LNCAP (cell line): ENCODE data around the gene FBLN1.

ENCODE experiments used
- TF ChIP-seq, protein P1 (sequence below): fragments of 450-650 bp; IDR thresholded peaks from 2 replicates; pipeline ENCODE4 v1.5.1; 2017; ENCODE audit warnings: mild to moderate bottlenecking

FBLN1 gene

DNA sequence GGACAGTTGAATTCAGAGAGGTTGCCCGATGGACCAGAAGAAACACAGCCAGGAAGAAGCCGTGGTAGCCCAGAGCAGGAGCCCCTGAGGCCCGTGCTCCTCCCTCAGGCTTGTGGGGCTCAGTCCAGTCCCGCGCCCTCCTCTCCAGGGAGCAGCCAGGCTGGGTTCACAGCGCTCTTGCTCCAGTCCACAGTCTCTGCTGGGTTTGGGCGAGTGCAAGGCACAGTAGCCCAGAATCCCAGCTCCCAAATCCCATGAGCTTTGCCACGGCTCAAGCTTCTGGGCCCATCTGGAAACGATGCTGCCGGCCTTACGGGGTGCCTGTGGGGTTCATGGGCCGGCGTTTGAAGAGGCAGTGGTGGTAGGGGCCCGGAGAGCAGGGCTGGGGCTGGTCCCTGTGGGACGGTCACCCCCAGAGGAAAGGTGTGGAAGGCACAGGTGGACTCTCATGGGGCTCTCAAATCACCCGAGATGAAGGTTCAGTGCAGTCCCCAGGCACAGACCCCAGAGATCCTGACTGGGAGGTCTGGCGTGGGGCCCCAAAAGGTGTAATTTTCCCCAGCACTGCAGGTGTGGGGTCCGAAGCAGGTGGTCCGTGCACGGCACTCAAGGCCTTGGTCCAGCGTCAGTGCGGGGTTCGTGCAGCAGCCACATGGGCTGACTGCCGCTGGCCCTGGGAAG is 138.4 kb downstream of the FBLN1 start:
- TF ChIP-seq, protein P1, sequence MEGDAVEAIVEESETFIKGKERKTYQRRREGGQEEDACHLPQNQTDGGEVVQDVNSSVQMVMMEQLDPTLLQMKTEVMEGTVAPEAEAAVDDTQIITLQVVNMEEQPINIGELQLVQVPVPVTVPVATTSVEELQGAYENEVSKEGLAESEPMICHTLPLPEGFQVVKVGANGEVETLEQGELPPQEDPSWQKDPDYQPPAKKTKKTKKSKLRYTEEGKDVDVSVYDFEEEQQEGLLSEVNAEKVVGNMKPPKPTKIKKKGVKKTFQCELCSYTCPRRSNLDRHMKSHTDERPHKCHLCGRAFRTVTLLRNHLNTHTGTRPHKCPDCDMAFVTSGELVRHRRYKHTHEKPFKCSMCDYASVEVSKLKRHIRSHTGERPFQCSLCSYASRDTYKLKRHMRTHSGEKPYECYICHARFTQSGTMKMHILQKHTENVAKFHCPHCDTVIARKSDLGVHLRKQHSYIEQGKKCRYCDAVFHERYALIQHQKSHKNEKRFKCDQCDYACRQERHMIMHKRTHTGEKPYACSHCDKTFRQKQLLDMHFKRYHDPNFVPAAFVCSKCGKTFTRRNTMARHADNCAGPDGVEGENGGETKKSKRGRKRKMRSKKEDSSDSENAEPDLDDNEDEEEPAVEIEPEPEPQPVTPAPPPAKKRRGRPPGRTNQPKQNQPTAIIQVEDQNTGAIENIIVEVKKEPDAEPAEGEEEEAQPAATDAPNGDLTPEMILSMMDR = no peak

DNA sequence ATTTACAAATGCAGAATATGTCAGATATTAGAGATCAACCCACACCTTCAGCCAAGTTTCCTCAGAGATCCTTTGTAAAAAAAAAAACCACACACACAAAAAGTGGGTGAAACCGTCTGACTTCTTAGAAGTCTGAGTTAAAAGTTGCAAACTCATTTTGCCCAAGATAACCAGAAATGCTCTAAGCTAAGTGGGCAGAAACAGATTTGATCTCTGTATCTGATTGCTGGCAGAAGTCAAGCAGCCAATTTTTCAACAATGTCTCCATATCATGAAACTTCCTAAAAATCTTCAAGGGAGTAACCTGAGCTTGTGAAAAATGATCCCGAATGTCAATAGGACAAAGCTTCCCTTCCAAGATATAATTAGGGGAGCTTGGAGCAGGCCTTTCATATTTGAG is 140.3 kb downstream of the FBLN1 start:
- TF ChIP-seq, protein P1 = no peak

DNA sequence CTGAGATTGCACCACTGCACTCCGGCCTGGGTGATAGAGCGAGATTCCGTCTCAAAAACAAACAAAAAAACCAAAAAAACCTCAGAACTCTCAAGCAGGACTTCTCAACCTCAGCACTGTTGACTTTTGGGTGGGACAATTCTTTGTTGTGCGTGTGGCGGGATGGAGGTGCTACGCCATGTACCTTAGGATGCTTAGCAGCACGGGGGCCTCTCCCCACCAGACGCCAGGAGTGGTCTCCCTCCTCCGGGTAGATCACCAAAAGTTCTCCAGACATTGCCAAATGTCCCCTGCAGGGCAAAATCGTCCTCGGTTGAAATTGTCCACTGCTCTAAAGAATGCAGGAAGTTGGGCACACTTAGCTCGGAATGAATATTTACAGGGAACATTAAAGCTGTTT is 142.0 kb downstream of the FBLN1 start:
- TF ChIP-seq, protein P1 = no peak

DNA sequence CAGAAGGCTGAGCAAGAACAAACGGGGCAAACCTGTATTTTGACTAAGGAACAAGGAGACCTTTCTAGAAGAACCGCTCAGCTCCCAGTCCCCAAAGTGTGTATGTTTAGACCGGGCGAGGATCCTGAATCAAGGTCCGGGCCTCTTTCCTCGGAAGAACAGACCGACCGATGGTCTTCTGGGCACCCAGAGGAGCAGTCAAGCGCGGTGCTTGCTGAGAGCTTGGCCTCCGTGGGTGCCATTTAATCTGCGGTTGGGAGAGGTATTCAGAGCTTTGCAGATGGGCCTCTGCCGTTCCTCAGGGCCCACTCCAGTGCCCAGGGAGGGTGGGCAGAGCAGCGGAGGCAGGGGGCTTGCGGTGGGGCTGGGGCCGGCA is 142.5 kb downstream of the FBLN1 start:
- TF ChIP-seq, protein P1 = no peak

DNA sequence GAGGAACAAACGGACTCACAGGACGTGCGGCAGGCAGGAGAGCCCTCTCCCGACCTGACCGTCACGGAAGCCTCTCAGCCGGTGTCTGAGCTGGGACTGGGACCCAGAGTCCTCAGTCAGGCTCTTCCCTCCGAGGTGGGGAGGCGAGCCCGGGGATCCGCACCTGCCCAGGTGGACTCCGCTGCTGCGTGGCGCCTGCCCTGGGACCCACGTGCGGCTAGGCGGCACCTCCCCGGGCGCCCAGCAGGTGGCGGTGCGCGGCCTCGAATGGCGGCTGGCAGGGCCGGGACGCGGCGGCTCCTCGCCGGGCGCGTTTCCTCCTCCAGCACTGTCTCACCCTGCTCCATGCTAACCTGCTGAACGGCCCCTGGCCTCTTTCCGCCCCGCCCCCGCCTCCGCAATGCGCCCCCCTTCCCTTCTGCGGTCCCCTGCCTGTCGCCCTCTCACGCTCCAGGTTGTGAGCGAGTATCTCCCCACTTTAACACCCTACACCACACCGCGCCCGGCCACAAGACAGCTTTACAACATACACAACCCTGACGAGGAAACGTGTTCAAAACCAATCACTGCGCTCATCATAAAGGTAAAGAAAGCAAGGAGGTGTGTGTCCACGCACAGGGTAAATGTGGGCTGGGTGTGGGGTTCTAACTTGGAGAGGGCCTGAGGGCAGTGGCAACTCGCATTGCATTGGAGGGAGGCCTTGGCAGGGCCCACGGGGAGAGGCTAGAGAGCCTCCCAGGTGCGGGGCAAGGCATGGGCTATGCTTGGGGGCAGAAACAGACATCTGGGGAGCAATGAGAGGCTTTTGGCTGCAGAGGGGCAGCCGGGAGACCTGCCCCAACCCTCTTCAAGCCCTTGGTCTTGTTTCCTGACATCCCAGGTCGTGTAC is 143.1 kb downstream of the FBLN1 start:
- TF ChIP-seq, protein P1 = peak; percentile 87

DNA sequence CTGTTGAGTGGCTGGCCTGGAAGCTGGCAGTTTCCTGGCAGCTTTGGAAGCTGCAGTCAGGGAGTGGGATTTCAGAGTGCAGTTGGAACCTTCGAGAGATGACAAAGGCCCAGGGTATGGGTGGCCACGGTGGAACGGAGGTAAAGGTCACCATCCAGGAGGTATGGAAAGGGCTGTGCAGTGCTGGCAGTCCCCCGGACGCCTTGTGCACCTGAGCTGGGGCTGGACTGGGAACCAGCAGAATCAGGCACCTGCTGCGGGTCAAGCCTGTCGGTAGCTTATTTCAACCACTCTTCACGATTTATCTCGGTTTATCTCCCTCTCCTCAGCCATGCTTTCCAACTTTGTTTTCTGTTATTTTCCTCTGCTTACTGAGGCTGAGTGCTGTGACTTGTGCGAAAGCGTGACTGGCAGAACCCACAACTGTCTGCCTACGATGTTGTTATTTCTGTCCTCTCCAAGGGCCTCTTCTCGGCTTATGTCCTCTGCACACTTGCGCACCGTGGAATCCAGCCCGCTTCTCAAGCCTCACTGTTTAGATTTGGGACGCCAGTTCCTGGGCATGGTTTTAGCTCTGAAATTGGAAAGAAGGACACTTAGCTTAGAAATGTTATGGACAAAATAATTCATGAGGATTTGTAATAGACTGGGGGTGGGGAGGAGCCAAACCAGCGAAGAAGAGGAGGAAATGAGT is 145.0 kb downstream of the FBLN1 start:
- TF ChIP-seq, protein P1 = no peak

DNA sequence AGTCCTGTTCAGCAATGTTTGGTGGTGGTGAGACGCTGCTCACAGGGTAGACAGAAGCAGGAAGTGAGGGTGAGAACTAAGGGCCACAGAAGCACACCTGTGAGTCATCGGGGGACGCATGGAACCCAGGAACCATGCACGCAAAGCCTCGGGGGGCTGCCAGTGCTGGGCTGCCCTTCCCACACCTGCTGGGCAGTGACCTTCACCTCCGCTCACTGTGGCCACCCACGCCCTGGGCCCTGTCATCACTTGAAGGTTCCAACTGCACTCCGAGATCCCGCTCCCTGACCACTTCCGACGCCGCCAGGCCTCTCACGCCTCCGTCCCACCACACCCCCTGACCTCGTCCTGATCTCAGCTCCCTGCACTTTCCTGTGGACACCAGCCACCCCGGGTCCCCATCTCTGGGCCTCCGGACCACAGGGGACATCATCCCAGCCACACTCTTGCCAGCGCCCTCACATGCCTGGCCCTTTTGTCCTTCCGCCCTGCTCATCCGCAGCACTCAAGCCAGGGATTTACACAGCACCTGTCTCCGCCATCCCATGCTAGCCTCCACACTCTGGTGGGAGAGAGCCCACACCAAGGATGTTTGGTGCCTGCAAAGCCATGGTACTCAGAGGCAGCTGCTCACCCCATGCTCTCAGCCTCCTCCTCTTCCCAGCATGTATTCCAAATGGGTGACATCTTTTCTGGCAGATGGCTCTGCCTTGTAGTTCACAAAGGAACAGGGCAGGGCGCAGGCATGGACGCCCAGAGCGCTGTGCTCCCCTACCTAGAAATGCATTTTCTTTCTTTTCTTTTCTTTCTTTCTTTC is 145.8 kb downstream of the FBLN1 start:
- TF ChIP-seq, protein P1 = no peak
